GM12891 (cell line): Measurements from ENCODE around the gene ARMH3.

Experiments
- PAX5 ChIP-seq: IDR thresholded peaks from 2 replicates; pipeline ENCODE4 v1.6.1; 2011; ENCODE audit warnings: low read length, moderate library complexity, mild to moderate bottlenecking; ENCODE audit not compliant: insufficient read depth, severe bottlenecking
- POLR2A ChIP-seq: IDR thresholded peaks from 2 replicates; pipeline ENCODE4 v1.6.1; 2011; ENCODE audit warnings: low read depth, low read length, control low read depth
- POLR2AphosphoS5 ChIP-seq: IDR thresholded peaks from 2 replicates; pipeline ENCODE4 v1.6.1; 2011; ENCODE audit warnings: low read depth, low read length, control low read depth
- SPI1 ChIP-seq: IDR thresholded peaks from 2 replicates; pipeline ENCODE4 v1.6.1; 2011; ENCODE audit warnings: low read depth, low read length, control low read depth
- TAF1 ChIP-seq: IDR thresholded peaks from 2 replicates; pipeline ENCODE4 v1.6.1; 2011; ENCODE audit warnings: low read depth, low read length, control low read depth

- no peak for TF ChIP-seq POLR2AphosphoS5
- TF ChIP-seq POLR2A, result no peak
- TF ChIP-seq TAF1, result no peak
- TF ChIP-seq SPI1, result no peak
- no peak for TF ChIP-seq PAX5
Observed at GRCh38 chr10:101803511-101803910, 252.5 kb downstream of the ARMH3 start.
